Measurements from ENCODE around the gene DAP. TPM values are rescaled to one million over a fixed set of nuclear protein-coding genes. Genes with fewer than 3 reads are reported as not detected.

Gene DAP
- total and polyA plus RNA-seq, 2 of the 13 experiments (the other 11 are each of a cell fraction or from before 2014, with no cell fraction given) = 22.0 to 57.5 TPM

GRCh38 chr5:10685115-10685521, 75.9 kb downstream of the DAP start:
- Histone ChIP-seq H2AFZ (ENCODE audit: low read length) (no peak overlapping the region), H3K27me3 (ENCODE audit: control insufficient read depth in 1 of 2, insufficient read depth in 2 of 2, low read length in 2 of 2) (no peaks in the 10 kb centered on the region), H3K27ac (ENCODE audit: extremely low read length, insufficient read depth, low read length) (no peak overlapping the region), H3K4me1 (ENCODE audit: insufficient read depth, low read length) (no peaks in the 10 kb centered on the region), H3K79me2 (ENCODE audit: insufficient read depth, low read length) (no peaks in the 10 kb centered on the region), H3K4me3 (replicated peaks in 1 of 3; ENCODE audit: insufficient read depth in 1 of 3, low read depth in 2 of 3, low read length in 3 of 3) (no peak overlapping the region), H4K20me1 (ENCODE audit: insufficient read depth, low read length) (peaks cover 20% of the 10 kb centered on the region; the same call in 1 of the 2 replicates), H3K9ac (ENCODE audit: insufficient read depth, low read depth, low read length) (no peak overlapping the region), H3K4me2 (ENCODE audit: low read depth, low read length) (no peak overlapping the region), H3K36me3 (replicated peaks in 1 of 2; ENCODE audit: control insufficient read depth in 1 of 2, insufficient read depth in 2 of 2, low read length in 2 of 2) (peaks cover 25 to 65% of the 10 kb centered on the region in 2 experiments), H3K9me3 (ENCODE audit: low read length) (no peaks in the 10 kb centered on the region)
- FAIRE-seq (no peak), DNase-seq (ENCODE audit: low spot score) (no peak), ATAC-seq (no peak)
- 98% methylated on average over 6 of the region's 6 CpGs for WGBS (ENCODE audit: low lambda C conversion rate)
- no TSS peak for BruUV-seq (replicated peaks)
- in situ Hi-C loops (cut with HindIII; ENCODE audit: extremely low pct_ligation_motif_present, low pct_unique_long_range_greater_than_20kb) (no loop called here), intact Hi-C loops (cut with micrococcal nuclease; ENCODE audit: unreplicated experiment) (no loop called here)
- ChIA-PET POLR2A (no interaction called here), CTCF (ENCODE audit: low intra/inter-chr PET ratio, low total read pairs) (no interaction called here)
- TF ChIP-seq MAF1 (CRISPR knock-in tag; IDR thresholded peaks at IDR 0.05; ENCODE audit: borderline replicate concordance) (no peak), GABPA (IDR thresholded peaks at IDR 0.05; ENCODE audit: low read depth, low read length) (no peak), GABPA (CRISPR knock-in tag; IDR thresholded peaks at IDR 0.05; ENCODE audit: low read depth) (no peak), ZNF703 (CRISPR knock-in tag; IDR thresholded peaks at IDR 0.05; ENCODE audit: borderline replicate concordance) (no peak), IRF9 (CRISPR knock-in tag; IDR thresholded peaks at IDR 0.05; ENCODE audit: borderline replicate concordance) (no peak), HMGA1 (CRISPR knock-in tag; conservative IDR thresholded peaks at IDR 0.05) (no peak), ZBTB26 (CRISPR knock-in tag; IDR thresholded peaks at IDR 0.05; ENCODE audit: borderline replicate concordance) (no peak), THRA (CRISPR knock-in tag; IDR thresholded peaks at IDR 0.05; ENCODE audit: borderline replicate concordance) (no peak), ZNF276 (CRISPR knock-in tag; IDR thresholded peaks at IDR 0.05; ENCODE audit: low read depth) (no peak), HDAC1 (CRISPR knock-in tag; IDR thresholded peaks at IDR 0.05) (no peak), TAF1 (CRISPR knock-in tag; IDR thresholded peaks at IDR 0.05) (no peak), ZNF550 (CRISPR knock-in tag; IDR thresholded peaks at IDR 0.05; ENCODE audit: borderline replicate concordance) (no peak), EEA1 (CRISPR knock-in tag; IDR thresholded peaks at IDR 0.05; ENCODE audit: borderline replicate concordance) (no peak), IRF1 (CRISPR knock-in tag; IDR thresholded peaks at IDR 0.05; ENCODE audit: low read depth) (no peak), ZNF331 (CRISPR knock-in tag; IDR thresholded peaks at IDR 0.05) (no peak), NCOA2 (CRISPR knock-in tag; IDR thresholded peaks at IDR 0.05) (no peak), ZNF784 (CRISPR knock-in tag; IDR thresholded peaks at IDR 0.05; ENCODE audit: borderline replicate concordance) (no peak), ZNF292 (CRISPR knock-in tag; IDR thresholded peaks at IDR 0.05; ENCODE audit: borderline replicate concordance, low read depth) (no peak)

Data from HepG2 (cell line).